GM10248 (cell line): ENCODE results near the gene WASHC1.
"Not testable (repeated sequence)": the region's sequence is repeated elsewhere in the genome, so short reads cannot be mapped to it uniquely, and the experiment has no call there.

Experiments
- CTCF ChIA-PET: fragments of 300-600 bp; sonication (Branson Sonifier 250); formaldehyde crosslinking; extraction: SDS; loops from one replicate; lab custom pipeline; 2021; ENCODE audit warnings: antibody characterized with exemption; lab: Yijun Ruan, JAX
- POLR2A ChIA-PET: fragments of 350-650 bp; sonication (Branson Sonifier 250); formaldehyde crosslinking; extraction: SDS; loops from one replicate; lab custom pipeline; 2020; ENCODE audit warnings: antibody characterized with exemption; lab: Yijun Ruan, JAX
- DNase-seq: peaks from one replicate; pipeline ENCODE4 v3.0.0; 2012; ENCODE audit errors: extremely low spot score

The WASHC1 gene, protein sequence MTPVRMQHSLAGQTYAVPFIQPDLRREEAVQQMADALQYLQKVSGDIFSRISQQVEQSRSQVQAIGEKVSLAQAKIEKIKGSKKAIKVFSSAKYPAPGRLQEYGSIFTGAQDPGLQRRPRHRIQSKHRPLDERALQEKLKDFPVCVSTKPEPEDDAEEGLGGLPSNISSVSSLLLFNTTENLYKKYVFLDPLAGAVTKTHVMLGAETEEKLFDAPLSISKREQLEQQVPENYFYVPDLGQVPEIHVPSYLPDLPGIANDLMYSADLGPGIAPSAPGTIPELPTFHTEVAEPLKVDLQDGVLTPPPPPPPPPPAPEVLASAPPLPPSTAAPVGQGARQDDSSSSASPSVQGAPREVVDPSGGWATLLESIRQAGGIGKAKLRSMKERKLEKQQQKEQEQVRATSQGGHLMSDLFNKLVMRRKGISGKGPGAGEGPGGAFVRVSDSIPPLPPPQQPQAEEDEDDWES

DNA sequence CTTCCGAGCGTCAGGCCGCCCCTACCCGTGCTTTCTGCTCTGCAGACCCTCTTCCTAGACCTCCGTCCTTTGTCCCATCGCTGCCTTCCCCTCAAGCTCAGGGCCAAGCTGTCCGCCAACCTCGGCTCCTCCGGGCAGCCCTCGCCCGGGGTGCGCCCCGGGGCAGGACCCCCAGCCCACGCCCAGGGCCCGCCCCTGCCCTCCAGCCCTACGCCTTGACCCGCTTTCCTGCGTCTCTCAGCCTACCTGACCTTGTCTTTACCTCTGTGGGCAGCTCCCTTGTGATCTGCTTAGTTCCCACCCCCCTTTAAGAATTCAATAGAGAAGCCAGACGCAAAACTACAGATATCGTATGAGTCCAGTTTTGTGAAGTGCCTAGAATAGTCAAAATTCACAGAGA is at the start of gene WASHC1:
WASHC1 (minus strand) TSS at position 101 of the 400 bp plus-strand sequence. CDS start 4,457 bp downstream, outside the sequence.
- DNase-seq, CTCF ChIA-PET, POLR2A ChIA-PET: not testable (repeated sequence)

DNA sequence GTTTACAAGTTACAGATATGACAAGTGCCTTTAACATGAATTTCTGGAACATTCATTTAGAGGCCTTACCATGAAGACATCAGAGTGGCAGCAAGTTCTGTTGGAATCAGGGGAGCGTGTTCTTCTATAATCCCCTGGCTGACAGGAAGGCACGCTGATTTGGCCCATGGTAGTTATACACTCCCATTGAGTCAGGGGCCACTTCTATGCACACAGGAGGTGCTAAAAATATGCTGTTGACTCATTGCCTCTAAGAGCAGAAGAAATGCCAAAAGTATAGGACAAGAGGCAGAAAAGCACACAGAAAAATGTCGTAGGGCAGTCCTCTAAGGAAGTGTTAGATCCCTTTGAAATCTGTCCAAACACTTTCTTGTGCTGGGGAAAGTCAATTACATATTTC is 49.1 kb upstream of the WASHC1 start:
- CTCF ChIA-PET, POLR2A ChIA-PET: not testable (repeated sequence)

DNA sequence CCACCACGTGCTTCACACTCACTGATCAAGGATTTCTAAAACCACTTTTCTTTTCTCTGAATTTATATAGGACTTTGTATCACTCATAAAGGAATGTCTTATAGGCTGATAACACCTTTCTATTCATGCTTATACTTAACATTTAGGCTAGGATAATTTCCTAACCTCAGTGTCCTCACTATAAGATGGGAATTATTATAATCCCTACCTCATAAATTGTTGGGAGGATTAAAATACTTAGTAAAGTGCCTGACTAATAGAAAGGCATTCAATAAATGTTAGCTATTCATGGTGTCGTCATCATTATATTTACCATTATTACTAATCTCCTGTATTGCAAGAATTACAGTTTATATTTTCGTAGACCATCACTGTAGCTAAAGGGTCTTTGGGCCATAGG is 47.1 kb upstream of the WASHC1 start:
- DNase-seq, POLR2A ChIA-PET, CTCF ChIA-PET: not testable (repeated sequence)

More for the DNA sequence above, 49.1 kb upstream of the WASHC1 start:
- DNase-seq, result not testable (repeated sequence)

DNA sequence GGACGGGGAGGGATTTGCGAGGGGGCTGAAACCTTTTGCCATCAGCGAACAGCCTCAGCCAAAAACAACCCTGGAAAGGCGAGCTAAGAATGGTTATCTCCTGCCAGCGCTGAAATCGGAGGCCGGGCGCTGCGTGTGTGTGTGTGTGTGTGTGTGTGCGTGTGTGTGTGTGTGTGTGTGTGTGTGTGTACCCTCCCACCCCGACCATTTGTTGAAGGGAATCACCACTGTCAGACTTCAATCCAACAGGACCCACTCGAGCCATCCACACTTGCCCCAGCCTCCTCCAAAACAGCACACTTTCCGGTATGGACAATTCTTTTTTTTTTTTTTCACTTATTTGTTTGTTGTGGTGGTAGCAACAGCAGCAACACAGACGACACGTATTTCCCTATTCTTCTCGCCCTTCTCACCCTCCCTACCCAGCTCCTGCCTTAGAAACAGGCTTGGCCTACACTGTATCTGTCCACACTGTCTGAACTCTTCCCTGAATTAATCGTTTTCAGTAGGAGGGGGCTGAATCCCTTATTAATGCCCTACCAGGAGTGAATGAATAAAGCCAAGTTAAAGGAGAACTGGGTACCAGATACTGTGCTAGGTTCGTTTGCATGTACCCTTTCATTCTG is 44.8 kb upstream of the WASHC1 start:
- POLR2A ChIA-PET, CTCF ChIA-PET, DNase-seq: not testable (repeated sequence)

GRCh38 chr9:73076-73899 is 44.0 kb upstream of the WASHC1 start:
- POLR2A ChIA-PET, CTCF ChIA-PET: not testable (repeated sequence)

GRCh38 chr9:63031-63629 is 33.9 kb upstream of the WASHC1 start:
- DNase-seq, CTCF ChIA-PET: not testable (repeated sequence)

More at GRCh38 chr9:73076-73899, 44.0 kb upstream of the WASHC1 start:
- peak; percentile 6 for DNase-seq

DNA sequence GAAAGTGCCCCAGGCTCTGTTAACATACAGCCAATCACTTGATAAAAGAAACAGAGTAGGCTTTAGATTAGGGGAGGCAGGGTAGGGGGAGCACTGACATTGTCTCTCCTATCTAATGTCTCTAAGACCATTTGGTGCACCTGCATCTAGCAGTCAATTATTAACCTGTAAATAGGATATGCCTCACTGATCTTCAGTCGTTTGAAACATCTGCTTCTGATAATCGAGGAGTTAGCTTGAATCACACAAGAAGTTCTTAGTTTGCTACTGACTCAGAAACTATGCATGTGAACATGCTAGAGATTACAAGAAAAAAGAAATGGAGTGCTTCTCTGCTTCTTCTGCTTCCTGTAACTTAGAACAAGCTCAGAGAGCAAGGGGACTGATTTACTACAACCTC is 23.4 kb upstream of the WASHC1 start:
- DNase-seq, POLR2A ChIA-PET: not testable (repeated sequence)

More at GRCh38 chr9:63031-63629, 33.9 kb upstream of the WASHC1 start:
- POLR2A ChIA-PET, result not testable (repeated sequence)

GRCh38 chr9:48190-48842 is 19.1 kb upstream of the WASHC1 start:
- CTCF ChIA-PET, POLR2A ChIA-PET, DNase-seq: not testable (repeated sequence)

More for the DNA sequence above, 23.4 kb upstream of the WASHC1 start:
- CTCF ChIA-PET, result not testable (repeated sequence)

DNA sequence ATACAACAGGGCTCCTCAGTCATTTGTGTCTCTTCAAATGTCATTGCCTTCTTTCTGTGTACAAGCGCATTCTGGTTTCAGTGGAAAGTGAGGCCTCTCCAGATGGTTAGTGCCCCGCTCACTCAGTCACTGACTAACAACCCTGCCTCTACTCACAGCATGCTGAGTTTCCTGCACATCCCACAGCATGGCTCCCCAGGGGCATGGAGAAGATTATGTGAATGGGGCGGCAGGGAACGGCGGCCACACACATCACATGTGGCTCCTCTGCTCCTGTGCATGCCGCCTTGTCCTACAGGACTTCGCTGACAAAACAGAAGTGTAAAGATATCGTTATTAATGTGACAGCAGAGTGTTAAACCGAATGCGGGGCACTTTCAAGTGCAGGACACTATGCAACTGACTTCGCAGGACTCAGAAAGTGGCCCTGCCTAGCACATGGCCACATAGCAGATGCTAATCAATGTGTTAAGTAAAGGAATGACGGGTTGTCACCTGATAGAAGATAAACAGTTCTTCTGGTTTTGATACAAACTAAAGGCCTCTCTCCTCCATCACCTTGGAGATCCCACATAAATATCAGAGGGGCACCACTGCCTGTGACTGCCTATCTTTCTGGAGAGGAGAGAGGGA is 17.5 kb upstream of the WASHC1 start:
- POLR2A ChIA-PET, CTCF ChIA-PET, DNase-seq: not testable (repeated sequence)

DNA sequence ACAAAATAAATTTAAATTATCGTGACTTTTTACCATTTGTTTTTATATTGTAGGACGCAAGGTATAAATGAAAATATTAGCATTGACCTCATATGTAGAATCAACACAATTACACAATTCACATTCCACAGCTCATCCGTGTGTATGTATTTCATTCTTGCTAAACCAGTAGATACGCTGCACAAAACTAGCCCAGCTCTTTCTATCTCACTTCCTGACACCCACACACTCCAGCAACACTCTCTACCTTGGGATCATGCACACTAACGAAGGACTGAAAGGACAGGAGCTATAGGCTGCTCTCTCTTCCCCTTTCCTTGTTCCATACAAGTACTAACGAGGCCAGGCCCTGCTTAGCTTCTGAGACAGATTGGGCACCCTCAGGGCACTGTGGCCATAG is 16.9 kb upstream of the WASHC1 start:
- DNase-seq, CTCF ChIA-PET, POLR2A ChIA-PET: not testable (repeated sequence)

GRCh38 chr9:45180-45878 is 16.1 kb upstream of the WASHC1 start:
- POLR2A ChIA-PET, DNase-seq, CTCF ChIA-PET: not testable (repeated sequence)

DNA sequence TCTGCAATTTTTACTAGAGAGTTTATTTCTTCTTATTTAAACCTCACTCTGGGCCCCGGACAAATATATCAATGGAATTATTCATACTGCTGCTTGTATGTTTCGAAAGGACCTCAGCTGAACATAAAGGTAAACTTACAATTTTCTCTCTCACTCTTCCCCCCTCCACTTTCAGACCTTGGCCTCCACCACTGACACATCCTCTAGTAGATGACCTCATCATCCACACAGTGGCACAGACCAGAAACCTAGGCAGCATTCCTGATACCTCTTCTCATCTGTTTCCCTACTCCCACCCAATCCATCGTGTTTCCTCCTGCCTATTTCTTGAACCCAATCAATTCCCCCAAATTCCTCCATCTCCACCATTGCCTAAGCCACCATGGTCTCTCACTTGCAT is 15.2 kb upstream of the WASHC1 start:
- CTCF ChIA-PET, DNase-seq, POLR2A ChIA-PET: not testable (repeated sequence)

- CTCF ChIA-PET, POLR2A ChIA-PET, DNase-seq: not testable (repeated sequence)
These were observed 14.4 kb upstream of the WASHC1 start for GRCh38 chr9:43636-44035.

- DNase-seq, CTCF ChIA-PET, POLR2A ChIA-PET: not testable (repeated sequence)
These were observed 13.9 kb upstream of the WASHC1 start for GRCh38 chr9:43116-43515.

- POLR2A ChIA-PET, CTCF ChIA-PET, DNase-seq: not testable (repeated sequence)
These were observed 12.6 kb upstream of the WASHC1 start for GRCh38 chr9:41819-42218.

GRCh38 chr9:41261-41676 is 12.0 kb upstream of the WASHC1 start:
- CTCF ChIA-PET, POLR2A ChIA-PET: not testable (repeated sequence)
- peak; percentile 0 for DNase-seq
